NOMO-1 treated with dmso at 0.1 percent for 144 hours (cell line): ENCODE data around the gene CAMK2A.

Experiments
- DNase-seq: peaks from one replicate; lab custom pipeline; 2025; ENCODE audit not compliant: unreplicated experiment; lab: John Stamatoyannopoulos, UW

The CAMK2A gene

DNA sequence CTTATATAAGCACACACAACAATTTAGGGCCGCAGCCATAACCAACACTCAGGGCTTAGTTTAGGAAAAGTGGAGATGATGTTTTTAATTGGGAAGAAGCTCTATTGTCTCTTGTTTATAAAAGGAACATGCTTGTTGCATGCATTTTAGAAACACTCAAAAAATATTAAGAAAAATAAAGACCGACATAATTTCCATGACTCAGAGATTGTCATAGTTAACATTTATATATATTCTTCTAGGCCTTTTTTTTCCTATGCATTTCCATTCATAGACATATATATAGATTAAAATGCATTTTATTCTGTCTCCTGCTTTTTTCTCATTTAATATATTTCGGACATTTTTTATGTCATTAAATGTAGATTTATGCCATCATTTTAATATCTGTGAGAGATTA lies 26.7 kb upstream of the CAMK2A start:
- DNase-seq = no peak

GRCh38 chr5:150315245-150315644 lies 25.7 kb upstream of the CAMK2A start:
- DNase-seq = no peak

- no peak for DNase-seq
These were observed 24.5 kb upstream of the CAMK2A start for GRCh38 chr5:150313921-150314716.

DNA sequence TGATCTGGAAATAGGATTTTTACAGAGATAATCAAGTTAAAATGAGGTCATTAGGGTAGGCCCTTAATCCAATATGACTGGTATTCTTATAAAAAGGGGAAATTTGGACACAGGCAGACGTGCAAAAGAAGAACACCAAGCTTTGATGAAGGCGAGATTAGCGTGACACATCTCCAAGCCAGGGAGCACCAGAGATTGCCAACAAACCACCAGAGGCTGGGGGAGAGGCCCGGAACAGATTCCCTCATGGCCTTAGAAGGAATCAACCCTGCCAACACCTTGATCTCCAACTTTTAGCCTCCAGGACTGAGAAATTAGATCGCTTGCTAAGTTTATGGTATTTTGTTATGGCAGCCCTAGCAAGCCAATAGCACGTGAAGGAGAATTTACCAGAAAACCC lies 23.9 kb upstream of the CAMK2A start:
- DNase-seq = no peak

DNA sequence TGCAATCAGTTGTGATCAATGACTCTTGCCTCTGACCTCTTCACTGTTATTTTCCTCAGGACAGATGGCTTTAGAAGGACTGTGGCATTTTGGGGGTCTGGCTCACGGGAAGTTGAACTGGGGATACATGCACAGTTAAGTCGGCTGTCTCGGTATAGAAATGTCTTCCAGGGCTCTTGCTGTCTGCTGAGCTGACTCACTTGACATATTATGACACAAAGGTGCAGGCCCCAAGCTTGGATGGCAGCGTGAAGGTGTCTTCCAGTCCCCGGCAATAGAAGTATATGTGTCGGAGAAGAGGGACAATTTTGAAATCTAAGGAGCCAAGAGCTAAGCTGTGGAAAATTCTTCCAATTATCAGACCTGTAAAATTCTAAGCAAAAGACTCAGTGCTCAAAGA lies 22.9 kb upstream of the CAMK2A start:
- no peak for DNase-seq

DNA sequence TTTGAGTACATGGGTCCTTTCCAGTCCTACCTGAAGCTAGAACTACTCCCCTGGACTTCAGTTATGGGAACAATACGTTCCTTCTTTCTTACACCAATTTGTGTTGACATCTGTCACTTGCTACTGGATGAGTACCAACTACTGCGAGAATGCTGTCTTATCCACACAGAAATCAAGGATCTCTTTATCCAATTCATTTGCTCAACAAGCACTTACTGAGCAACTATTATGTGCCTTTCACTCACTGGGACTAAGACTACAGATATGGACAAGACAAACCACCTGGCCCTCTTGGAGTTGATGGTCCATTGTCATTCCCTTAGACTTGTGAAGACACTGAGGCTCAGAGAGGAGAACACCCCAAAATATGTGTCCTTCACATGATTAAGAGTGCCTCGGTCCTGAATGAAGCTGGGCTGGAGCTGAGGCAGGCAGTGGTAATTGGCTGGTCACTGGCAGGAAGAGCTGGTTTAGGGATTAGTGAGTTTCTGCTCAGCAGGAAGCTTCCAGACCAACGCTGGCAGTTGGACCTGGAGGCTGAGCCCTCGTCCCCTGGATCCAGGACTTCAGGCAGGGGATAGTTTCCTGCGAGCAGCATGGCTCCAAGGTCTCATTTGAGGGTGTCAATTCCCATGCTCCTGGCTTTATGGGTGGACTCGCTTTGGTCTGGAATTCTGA lies 21.6 kb upstream of the CAMK2A start:
- no peak for DNase-seq

DNA sequence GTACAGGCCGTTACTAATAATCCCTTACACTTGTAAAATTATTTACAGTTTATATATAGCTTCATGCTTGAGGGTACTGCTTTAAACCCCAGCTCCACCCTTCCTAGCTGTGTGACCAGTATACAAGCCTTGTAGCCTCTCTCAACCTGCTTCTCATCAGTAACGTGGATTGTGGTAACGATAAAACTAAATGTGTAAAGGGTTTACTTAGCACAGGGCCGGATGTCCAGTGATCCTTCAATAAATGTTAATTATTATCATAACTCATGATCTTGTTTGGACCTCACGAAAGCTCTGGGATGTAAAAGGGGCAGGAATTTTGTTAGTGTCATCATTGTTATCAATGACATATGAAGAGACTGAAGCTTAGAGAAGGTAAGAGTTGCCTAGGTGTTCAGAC lies 20.7 kb upstream of the CAMK2A start:
- DNase-seq = no peak

- no peak for DNase-seq
These were observed 20.3 kb upstream of the CAMK2A start for GRCh38 chr5:150309886-150310239.

DNA sequence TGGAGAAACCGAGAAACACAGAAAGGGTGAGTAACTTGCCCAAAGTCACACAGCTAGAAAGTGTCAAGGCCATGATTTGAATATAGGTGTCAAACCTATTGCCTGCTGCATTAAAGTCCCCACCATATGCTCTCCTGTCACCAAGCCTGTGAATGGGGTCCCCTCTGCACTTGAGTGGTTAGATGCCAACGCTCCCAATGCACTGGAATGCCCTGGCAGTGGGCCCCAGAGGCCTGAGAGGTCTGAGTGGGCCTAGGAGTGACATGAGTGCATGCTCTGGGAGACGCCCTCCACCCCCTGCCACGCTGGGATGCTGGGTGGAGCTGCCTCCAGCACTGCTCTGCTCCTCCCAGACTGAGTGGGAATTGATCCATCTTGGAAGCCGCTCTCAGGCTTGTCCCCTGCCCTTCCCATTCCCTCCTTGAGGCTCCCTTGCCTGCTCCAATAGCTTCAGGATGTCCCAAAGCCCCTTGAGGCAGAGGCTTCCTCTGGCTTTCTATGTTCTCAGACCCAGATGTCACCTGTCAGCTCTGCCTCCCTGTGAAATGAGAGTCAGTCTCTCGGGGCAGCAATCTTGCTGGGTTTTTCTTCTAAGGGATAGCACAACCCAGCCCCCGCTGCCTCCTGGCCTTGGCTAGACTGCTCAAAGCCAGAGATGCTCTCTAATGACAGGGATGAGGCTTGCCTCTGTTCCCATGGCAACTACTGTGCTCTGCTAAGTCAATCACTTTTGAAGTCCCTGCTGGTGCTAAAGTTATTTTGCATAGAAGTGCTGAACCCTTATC lies 19.7 kb upstream of the CAMK2A start:
- no peak for DNase-seq

DNA sequence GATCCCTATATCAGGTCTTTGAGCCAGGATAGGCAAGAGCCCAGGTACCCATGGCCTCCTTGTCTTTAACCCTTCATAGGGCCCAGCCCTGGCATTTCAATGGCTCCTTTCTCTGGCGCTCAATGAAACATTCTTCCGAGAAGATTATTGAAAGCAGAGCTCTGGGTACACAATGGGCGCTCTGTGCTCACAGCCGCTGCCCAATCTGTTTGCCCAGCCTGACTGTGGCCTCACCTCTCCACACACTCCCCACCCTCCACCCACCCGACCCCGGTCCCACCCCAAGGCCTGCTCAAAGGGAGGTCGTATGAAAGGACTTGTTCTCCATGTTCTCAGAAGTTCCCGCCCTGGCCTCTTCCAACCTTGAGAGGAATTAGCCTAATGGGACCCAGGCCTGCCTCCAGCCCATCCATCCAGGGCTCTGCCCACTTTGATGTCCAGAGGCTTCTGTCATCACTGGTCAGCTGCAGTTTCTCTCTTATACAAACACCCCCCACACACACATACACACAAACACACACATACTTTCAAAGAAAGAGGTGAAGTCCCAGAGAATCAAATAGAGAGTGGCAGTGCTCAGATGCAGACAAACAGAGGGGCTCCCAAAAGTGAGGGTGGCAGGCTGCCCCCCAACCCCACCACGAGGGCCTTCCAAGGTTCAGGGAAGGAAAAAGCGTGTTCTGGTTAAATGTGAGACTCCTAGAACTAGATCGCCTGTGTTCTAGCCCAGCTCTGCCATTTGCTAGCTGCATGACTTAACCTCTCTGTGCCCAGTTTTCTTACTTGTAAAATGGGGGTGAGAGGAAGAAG lies 18.2 kb upstream of the CAMK2A start:
- DNase-seq = no peak

- no peak for DNase-seq
These were observed 17.2 kb upstream of the CAMK2A start for GRCh38 chr5:150306775-150307174.

GRCh38 chr5:150305557-150305956 lies 16.0 kb upstream of the CAMK2A start:
- DNase-seq = no peak

DNA sequence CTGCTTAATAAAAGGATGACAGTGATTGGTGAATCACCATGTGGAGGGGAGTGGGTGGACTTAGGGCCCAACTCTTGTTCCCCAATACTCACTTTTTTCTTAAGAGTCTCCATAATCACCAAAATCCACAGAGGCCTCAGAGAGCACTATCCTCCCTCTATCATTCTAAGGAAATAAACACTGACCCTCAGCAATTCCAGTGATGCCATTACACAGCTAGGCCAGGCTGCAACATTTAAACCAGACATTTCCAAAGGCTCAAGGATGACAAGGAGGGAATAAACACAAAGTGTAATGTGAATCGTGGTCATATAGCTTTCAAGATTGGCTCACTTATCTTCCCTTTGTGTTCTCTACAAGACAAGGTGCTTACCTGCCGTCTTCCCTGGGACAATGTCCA lies 15.5 kb upstream of the CAMK2A start:
- no peak for DNase-seq

DNA sequence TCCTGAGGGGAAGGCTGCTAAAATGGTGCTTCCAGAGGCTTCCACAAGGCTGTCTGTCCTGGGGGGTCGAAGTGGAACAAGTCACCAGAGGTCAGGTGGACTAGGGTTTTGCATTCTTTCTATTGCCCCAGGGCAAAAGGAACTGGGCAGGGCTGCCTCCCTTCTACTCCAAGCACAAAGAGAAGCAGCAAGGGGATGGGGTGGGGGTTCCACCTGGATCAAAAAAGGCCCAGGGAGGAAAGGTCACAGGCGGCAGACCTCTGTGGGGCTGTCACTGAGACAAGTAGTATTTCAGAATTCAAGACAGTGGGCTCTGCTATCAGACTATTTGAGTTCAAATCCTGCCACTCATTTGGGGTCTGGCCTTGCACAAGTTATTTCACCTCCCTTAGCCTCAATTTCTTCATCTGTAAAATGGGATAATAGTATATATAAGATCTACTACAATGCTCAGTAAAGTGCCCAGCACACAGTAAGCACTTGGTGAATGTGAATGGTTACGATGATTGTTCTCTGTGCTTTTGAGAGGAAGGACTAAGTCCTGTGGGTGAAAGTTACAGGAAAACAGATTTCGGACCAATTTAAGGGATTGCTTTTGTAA lies 15.0 kb upstream of the CAMK2A start:
- DNase-seq = no peak

GRCh38 chr5:150303660-150304386 lies 14.2 kb upstream of the CAMK2A start:
- DNase-seq = no peak

GRCh38 chr5:150303070-150303615 lies 13.6 kb upstream of the CAMK2A start:
- DNase-seq = no peak

GRCh38 chr5:150302301-150303069 lies 12.9 kb upstream of the CAMK2A start, which contains the start of gene ARSI:
TSS of gene ARSI (minus strand) at chr5:150302905. CDS start at chr5:150302373, 532 bp downstream.
- no peak for DNase-seq

GRCh38 chr5:150301901-150302300 lies 12.3 kb upstream of the CAMK2A start:
- DNase-seq = no peak

- DNase-seq = no peak
These were observed 11.6 kb upstream of the CAMK2A start for GRCh38 chr5:150301170-150301505.
